Measurements from ENCODE around the gene LRRFIP1. TPM values are rescaled to one million over a fixed set of nuclear protein-coding genes. Genes with fewer than 3 reads are reported as not detected.

The LRRFIP1 gene
- total and polyA plus RNA-seq, 2 of the 13 experiments (the other 11 are each of a cell fraction or from before 2014, with no cell fraction given): 15.9 to 40.5 TPM

- TF ChIP-seq, protein P1, sequence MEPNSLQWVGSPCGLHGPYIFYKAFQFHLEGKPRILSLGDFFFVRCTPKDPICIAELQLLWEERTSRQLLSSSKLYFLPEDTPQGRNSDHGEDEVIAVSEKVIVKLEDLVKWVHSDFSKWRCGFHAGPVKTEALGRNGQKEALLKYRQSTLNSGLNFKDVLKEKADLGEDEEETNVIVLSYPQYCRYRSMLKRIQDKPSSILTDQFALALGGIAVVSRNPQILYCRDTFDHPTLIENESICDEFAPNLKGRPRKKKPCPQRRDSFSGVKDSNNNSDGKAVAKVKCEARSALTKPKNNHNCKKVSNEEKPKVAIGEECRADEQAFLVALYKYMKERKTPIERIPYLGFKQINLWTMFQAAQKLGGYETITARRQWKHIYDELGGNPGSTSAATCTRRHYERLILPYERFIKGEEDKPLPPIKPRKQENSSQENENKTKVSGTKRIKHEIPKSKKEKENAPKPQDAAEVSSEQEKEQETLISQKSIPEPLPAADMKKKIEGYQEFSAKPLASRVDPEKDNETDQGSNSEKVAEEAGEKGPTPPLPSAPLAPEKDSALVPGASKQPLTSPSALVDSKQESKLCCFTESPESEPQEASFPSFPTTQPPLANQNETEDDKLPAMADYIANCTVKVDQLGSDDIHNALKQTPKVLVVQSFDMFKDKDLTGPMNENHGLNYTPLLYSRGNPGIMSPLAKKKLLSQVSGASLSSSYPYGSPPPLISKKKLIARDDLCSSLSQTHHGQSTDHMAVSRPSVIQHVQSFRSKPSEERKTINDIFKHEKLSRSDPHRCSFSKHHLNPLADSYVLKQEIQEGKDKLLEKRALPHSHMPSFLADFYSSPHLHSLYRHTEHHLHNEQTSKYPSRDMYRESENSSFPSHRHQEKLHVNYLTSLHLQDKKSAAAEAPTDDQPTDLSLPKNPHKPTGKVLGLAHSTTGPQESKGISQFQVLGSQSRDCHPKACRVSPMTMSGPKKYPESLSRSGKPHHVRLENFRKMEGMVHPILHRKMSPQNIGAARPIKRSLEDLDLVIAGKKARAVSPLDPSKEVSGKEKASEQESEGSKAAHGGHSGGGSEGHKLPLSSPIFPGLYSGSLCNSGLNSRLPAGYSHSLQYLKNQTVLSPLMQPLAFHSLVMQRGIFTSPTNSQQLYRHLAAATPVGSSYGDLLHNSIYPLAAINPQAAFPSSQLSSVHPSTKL (CRISPR knock-in tag; IDR thresholded peaks at IDR 0.05): peak; percentile 59; the same call in 1 of the 2 replicates
- no peak for TF ChIP-seq ZNF674 (CRISPR knock-in tag; IDR thresholded peaks at IDR 0.05; ENCODE audit: low read depth)
- TF ChIP-seq, protein P2, sequence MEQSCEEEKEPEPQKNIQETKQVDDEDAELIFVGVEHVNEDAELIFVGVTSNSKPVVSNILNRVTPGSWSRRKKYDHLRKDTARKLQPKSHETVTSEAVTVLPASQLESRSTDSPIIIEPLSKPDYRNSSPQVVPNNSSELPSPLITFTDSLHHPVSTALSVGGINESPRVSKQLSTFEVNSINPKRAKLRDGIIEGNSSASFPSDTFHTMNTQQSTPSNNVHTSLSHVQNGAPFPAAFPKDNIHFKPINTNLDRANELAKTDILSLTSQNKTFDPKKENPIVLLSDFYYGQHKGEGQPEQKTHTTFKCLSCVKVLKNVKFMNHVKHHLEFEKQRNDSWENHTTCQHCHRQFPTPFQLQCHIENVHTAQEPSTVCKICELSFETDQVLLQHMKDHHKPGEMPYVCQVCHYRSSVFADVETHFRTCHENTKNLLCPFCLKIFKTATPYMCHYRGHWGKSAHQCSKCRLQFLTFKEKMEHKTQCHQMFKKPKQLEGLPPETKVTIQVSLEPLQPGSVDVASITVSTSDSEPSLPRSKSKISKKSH (CRISPR knock-in tag; IDR thresholded peaks at IDR 0.05; ENCODE audit: borderline replicate concordance): no peak
- TF ChIP-seq ZBTB44 (CRISPR knock-in tag; IDR thresholded peaks at IDR 0.05): no peak
- TF ChIP-seq ZNF782 (CRISPR knock-in tag; IDR thresholded peaks at IDR 0.05; ENCODE audit: borderline replicate concordance): 0 out of 2 replicates have a peak, but pooled peaks have one; percentile 44
- TF ChIP-seq, protein P3, sequence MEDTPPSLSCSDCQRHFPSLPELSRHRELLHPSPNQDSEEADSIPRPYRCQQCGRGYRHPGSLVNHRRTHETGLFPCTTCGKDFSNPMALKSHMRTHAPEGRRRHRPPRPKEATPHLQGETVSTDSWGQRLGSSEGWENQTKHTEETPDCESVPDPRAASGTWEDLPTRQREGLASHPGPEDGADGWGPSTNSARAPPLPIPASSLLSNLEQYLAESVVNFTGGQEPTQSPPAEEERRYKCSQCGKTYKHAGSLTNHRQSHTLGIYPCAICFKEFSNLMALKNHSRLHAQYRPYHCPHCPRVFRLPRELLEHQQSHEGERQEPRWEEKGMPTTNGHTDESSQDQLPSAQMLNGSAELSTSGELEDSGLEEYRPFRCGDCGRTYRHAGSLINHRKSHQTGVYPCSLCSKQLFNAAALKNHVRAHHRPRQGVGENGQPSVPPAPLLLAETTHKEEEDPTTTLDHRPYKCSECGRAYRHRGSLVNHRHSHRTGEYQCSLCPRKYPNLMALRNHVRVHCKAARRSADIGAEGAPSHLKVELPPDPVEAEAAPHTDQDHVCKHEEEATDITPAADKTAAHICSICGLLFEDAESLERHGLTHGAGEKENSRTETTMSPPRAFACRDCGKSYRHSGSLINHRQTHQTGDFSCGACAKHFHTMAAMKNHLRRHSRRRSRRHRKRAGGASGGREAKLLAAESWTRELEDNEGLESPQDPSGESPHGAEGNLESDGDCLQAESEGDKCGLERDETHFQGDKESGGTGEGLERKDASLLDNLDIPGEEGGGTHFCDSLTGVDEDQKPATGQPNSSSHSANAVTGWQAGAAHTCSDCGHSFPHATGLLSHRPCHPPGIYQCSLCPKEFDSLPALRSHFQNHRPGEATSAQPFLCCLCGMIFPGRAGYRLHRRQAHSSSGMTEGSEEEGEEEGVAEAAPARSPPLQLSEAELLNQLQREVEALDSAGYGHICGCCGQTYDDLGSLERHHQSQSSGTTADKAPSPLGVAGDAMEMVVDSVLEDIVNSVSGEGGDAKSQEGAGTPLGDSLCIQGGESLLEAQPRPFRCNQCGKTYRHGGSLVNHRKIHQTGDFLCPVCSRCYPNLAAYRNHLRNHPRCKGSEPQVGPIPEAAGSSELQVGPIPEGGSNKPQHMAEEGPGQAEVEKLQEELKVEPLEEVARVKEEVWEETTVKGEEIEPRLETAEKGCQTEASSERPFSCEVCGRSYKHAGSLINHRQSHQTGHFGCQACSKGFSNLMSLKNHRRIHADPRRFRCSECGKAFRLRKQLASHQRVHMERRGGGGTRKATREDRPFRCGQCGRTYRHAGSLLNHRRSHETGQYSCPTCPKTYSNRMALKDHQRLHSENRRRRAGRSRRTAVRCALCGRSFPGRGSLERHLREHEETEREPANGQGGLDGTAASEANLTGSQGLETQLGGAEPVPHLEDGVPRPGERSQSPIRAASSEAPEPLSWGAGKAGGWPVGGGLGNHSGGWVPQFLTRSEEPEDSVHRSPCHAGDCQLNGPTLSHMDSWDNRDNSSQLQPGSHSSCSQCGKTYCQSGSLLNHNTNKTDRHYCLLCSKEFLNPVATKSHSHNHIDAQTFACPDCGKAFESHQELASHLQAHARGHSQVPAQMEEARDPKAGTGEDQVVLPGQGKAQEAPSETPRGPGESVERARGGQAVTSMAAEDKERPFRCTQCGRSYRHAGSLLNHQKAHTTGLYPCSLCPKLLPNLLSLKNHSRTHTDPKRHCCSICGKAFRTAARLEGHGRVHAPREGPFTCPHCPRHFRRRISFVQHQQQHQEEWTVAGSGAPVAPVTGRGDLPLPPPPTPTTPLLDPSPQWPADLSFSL (CRISPR knock-in tag; IDR thresholded peaks at IDR 0.05): peak; percentile 65; the same call in 1 of the 2 replicates
- TF ChIP-seq, protein P4, sequence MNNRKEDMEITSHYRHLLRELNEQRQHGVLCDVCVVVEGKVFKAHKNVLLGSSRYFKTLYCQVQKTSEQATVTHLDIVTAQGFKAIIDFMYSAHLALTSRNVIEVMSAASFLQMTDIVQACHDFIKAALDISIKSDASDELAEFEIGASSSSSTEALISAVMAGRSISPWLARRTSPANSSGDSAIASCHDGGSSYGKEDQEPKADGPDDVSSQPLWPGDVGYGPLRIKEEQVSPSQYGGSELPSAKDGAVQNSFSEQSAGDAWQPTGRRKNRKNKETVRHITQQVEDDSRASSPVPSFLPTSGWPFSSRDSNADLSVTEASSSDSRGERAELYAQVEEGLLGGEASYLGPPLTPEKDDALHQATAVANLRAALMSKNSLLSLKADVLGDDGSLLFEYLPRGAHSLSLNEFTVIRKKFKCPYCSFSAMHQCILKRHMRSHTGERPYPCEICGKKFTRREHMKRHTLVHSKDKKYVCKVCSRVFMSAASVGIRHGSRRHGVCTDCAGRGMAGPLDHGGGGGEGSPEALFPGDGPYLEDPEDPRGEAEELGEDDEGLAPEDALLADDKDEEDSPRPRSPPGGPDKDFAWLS (CRISPR knock-in tag; IDR thresholded peaks at IDR 0.05; ENCODE audit: borderline replicate concordance): no peak
- TF ChIP-seq ELF4 (CRISPR knock-in tag; IDR thresholded peaks at IDR 0.05; ENCODE audit: borderline replicate concordance): peak; percentile 65; the same call in 1 of the 2 replicates
- no peak for TF ChIP-seq IKZF1 (IDR thresholded peaks at IDR 0.05)
- TF ChIP-seq, protein P5, sequence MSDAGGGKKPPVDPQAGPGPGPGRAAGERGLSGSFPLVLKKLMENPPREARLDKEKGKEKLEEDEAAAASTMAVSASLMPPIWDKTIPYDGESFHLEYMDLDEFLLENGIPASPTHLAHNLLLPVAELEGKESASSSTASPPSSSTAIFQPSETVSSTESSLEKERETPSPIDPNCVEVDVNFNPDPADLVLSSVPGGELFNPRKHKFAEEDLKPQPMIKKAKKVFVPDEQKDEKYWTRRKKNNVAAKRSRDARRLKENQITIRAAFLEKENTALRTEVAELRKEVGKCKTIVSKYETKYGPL (CRISPR knock-in tag; IDR thresholded peaks at IDR 0.05): no peak
- TF ChIP-seq TMF1 (CRISPR knock-in tag; IDR thresholded peaks at IDR 0.05; ENCODE audit: low read depth): no peak
Observed at GRCh38 chr2:237715459-237715947, 88.1 kb downstream of the LRRFIP1 start (continued).

Measured in HepG2 (cell line).